HFFc6 (cell line): ENCODE data around the gene TUBB4B. TPM values are rescaled to one million over a fixed set of nuclear protein-coding genes. Genes with fewer than 3 reads are reported as not detected.

Experiments
- DNase-seq: peaks from one replicate; pipeline ENCODE4 v3.0.0-alpha.2; 2018
- H3K27ac Mint-ChIP-seq: 2 replicates; pipeline ENCODE4 v1.8.0; 2020; ENCODE audit warnings: mild to moderate bottlenecking, mixed read lengths
- H3K27me3 Mint-ChIP-seq: 2 replicates; pipeline ENCODE4 v1.8.0; 2021; ENCODE audit warnings: mild to moderate bottlenecking, moderate library complexity, mixed read lengths; ENCODE audit not compliant: insufficient read depth
- H3K36me3 Mint-ChIP-seq: 2 replicates; pipeline ENCODE4 v1.8.0; 2021; ENCODE audit warnings: low read depth, mixed read lengths
- H3K4me1 Mint-ChIP-seq: 2 replicates; pipeline ENCODE4 v1.8.0; 2020; ENCODE audit warnings: low read depth, mixed read lengths
- H3K4me3 Mint-ChIP-seq: 2 replicates; pipeline ENCODE4 v1.8.0; 2020; ENCODE audit warnings: mild to moderate bottlenecking, moderate library complexity, mixed read lengths
- H3K9me3 Mint-ChIP-seq: 2 replicates; pipeline ENCODE4 v1.8.0; 2020; ENCODE audit warnings: mild to moderate bottlenecking, mixed read lengths
- CTCF ChIP-seq: fragments of 200-600 bp; sonication (generic); IDR thresholded peaks from 2 replicates; pipeline ENCODE4 v1.5.0; 2021; ENCODE audit warnings: antibody characterized with exemption, mild to moderate bottlenecking
- total RNA-seq, 6 experiments: library from RNA; stranded (reverse); fragmentation: NEBNext Ultra II Directional; extraction: Animal tissue kit (Norgen Biotek cat#: 25700); gene quantifications; 2 replicates in 1 of 6; 3 replicates in 5 of 6; pipeline ENCODE4 v1.2.3, GENCODE V29; 2021

Gene TUBB4B
- total RNA-seq, 6 experiments from 2014 or later: 415 to 760 (median 681) TPM

- Mint-ChIP-seq H3K27me3 (no peaks in the 10 kb centered on the region), H3K27ac (no peak overlapping the region), H3K9me3 (no peaks in the 10 kb centered on the region), H3K4me3 (no peak overlapping the region), H3K36me3 (no peaks in the 10 kb centered on the region), H3K4me1 (peaks cover 7% of the 10 kb centered on the region)
- TF ChIP-seq CTCF: no peak
- no peak for DNase-seq
These were observed 9.6 kb upstream of the TUBB4B start for GRCh38 chr9:137231372-137232039.

- peaks cover 7% of the 10 kb centered on the region for H3K4me1 Mint-ChIP-seq
- H3K36me3 Mint-ChIP-seq: no peaks in the 10 kb centered on the region
- H3K27me3 Mint-ChIP-seq: no peaks in the 10 kb centered on the region
- H3K9me3 Mint-ChIP-seq: no peaks in the 10 kb centered on the region
- DNase-seq: no peak
- no peak overlapping the region for H3K4me3 Mint-ChIP-seq
- H3K27ac Mint-ChIP-seq: no peak overlapping the region
- no peak for TF ChIP-seq CTCF
These were observed 9.0 kb upstream of the TUBB4B start for GRCh38 chr9:137232101-137232500.

- Mint-ChIP-seq H3K27me3 (no peaks in the 10 kb centered on the region), H3K27ac (no peak overlapping the region), H3K4me1 (peaks cover 4% of the 10 kb centered on the region), H3K4me3 (no peak overlapping the region), H3K36me3 (no peaks in the 10 kb centered on the region), H3K9me3 (no peaks in the 10 kb centered on the region)
- no peak for TF ChIP-seq CTCF
- no peak for DNase-seq
These were observed 8.6 kb upstream of the TUBB4B start for GRCh38 chr9:137232510-137232909.

GRCh38 chr9:137233143-137233980 is 7.7 kb upstream of the TUBB4B start:
- Mint-ChIP-seq H3K27ac (no peak overlapping the region), H3K4me1 (no peaks in the 10 kb centered on the region), H3K27me3 (no peaks in the 10 kb centered on the region), H3K9me3 (no peaks in the 10 kb centered on the region), H3K4me3 (no peak overlapping the region), H3K36me3 (no peaks in the 10 kb centered on the region)
- TF ChIP-seq CTCF: no peak
- no peak for DNase-seq

GRCh38 chr9:137234055-137234697 is 6.9 kb upstream of the TUBB4B start:
- no peaks in the 10 kb centered on the region for H3K36me3 Mint-ChIP-seq
- TF ChIP-seq CTCF: no peak
- H3K9me3 Mint-ChIP-seq: no peaks in the 10 kb centered on the region
- no peak overlapping the region for H3K27ac Mint-ChIP-seq
- H3K27me3 Mint-ChIP-seq: no peaks in the 10 kb centered on the region
- no peak overlapping the region for H3K4me3 Mint-ChIP-seq
- no peak for DNase-seq
- H3K4me1 Mint-ChIP-seq: peaks cover 6% of the 10 kb centered on the region
